Measurements from ENCODE around the gene ST8SIA6. TPM values are rescaled to one million over a fixed set of nuclear protein-coding genes. Genes with fewer than 3 reads are reported as not detected.

The ST8SIA6 gene, protein sequence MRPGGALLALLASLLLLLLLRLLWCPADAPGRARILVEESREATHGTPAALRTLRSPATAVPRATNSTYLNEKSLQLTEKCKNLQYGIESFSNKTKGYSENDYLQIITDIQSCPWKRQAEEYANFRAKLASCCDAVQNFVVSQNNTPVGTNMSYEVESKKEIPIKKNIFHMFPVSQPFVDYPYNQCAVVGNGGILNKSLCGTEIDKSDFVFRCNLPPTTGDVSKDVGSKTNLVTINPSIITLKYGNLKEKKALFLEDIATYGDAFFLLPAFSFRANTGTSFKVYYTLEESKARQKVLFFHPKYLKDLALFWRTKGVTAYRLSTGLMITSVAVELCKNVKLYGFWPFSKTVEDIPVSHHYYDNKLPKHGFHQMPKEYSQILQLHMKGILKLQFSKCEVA
- total RNA-seq (2021; fragmentation: NEBNext Ultra II Directional; extraction: Animal tissue kit (Norgen Biotek cat#: 25700)) (1.1 and 1.3 TPM in 2 replicates), polyA plus RNA-seq (2011; rRNA removed) (0.50 and 0.70 TPM in 2 replicates), polyA minus RNA-seq (2011; rRNA and poly(A)+ RNA removed) (0.69 and 1.1 TPM in 2 replicates)
- polyA plus RNA-seq (2011; cell fraction: cytosol; rRNA removed), result 0.53 TPM
- 0.84 TPM for polyA plus RNA-seq (2011; cell fraction: nucleus; rRNA removed)
- polyA plus RNA-seq (2012, experiment 1 of 2), result 0.61 to 1.1 TPM (median 0.84 TPM) in 4 replicates
- 0.07 TPM for polyA plus RNA-seq (2012, experiment 2 of 2)
- 1.6 TPM for polyA plus RNA-seq (2013, experiment 1 of 2)
- polyA plus RNA-seq (2013, experiment 2 of 2), result 1.5 TPM
- polyA minus RNA-seq (2011; cell fraction: cytosol; rRNA and poly(A)+ RNA removed), result 1.2 TPM
- polyA minus RNA-seq (2011; cell fraction: nucleus; rRNA and poly(A)+ RNA removed), result 4.7 TPM
- long read RNA-seq, experiment 1, partial matches to known transcripts, result 0 of 2 reads
- long read RNA-seq, experiment 1, other reads (novel, unspliced or antisense), result 2 of 2 reads
- long read RNA-seq, experiment 2, partial matches to known transcripts, result 0 of 1 reads
- long read RNA-seq, experiment 2, other reads (novel, unspliced or antisense), result 1 of 1 reads

DNA sequence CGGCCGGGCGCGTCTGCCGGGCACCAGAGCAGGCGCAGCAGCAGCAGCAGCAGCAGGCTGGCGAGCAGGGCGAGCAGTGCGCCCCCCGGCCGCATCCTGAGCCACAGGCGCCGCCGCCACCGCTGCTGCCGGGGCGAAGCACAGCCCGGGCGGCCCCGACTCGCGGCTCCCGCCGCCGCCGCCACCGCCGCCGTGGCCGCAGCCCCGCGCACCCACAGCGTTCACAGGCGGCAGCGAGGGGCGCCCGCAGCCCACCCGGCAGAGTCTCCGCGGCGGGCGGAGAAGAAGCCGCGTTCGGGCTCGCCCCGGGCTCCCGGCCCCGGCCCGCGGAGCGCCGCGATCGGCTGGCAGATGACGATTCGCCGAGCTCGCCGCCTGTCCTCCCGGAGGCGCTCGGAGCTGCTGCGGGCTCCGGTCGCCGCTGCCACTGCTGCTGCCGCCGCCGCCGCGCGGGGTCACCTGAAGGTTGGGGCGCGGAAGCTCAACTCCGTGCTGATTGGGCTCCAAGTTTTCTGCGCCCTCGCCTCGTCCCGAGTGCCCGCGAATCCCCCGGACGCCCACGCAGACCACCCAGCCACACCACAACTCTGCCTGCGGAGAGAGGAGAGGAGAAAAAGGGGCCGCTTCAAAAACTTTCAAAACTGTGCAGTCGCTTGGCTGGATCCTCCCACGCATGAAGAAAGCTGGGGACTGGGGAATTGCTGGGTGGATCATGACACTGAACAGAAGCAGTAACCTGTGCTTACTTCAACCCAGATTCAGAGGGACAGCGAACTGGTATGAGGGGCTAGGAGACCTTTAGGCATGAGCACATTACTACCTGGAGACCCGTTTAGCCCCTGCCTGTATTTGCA is at the start of gene ST8SIA6:
ST8SIA6 (minus strand) TSS at position 435 of the 854 bp plus-strand sequence; CDS start at position 95, 340 bp downstream.
- FAIRE-seq (no peak), DNase-seq (ENCODE audit: low read depth in 1 of 2, low spot score in 2 of 2) (peak in 1 of 2 experiments; percentile 72)
- no peak within 1 kb of the TSS for H4K91ac ChIP-seq (replicated peaks; ENCODE audit: insufficient read length, low read length)
- ChIA-PET POLR2A (ENCODE audit: partially characterized antibody) (no interaction called here), CTCF (ENCODE audit: partially characterized antibody) (interaction anchor here (0.7 to 1.4 kb wide), 6 partner anchors 11 to 164 kb away, joined by 3 to 4 read pairs (median 3); no protein-coding TSS in a partner anchor)
- peak within 1 kb of the TSS; percentile 65; the same call in 1 of the 2 replicates for H2BK12ac ChIP-seq (ENCODE audit: low read depth, low read length)
- H2BK120ac ChIP-seq (replicated peaks; ENCODE audit: low read depth, low read length), result peak within 1 kb of the TSS; percentile 27
- H2AFZ ChIP-seq (ENCODE audit: low read length), result peak within 1 kb of the TSS; percentile 8; the same call in 1 of the 2 replicates
- H3K14ac ChIP-seq (ENCODE audit: insufficient read length), result no peak within 1 kb of the TSS
- peaks cover 3 to 12% (median 8%) of the 10 kb centered on the region in 4 experiments; a peak in 4 of 7 replicates for H3K4me1 ChIP-seq (replicated peaks in 1 of 4; ENCODE audit: control insufficient read depth in 3 of 4, insufficient read depth in 4 of 4, low read length in 3 of 4)
- no peak within 1 kb of the TSS for H3K27ac ChIP-seq (ENCODE audit: low read depth, low read length)
- peaks cover 9 to 14% (median 13%) of the 10 kb centered on the region in 4 experiments; a peak in 6 of 7 replicates for H3K27me3 ChIP-seq (replicated peaks in 1 of 4; ENCODE audit: control insufficient read depth in 3 of 4, extremely low read depth in 1 of 4, insufficient read depth in 3 of 4, low read length in 3 of 4)
- no peak within 1 kb of the TSS for H2AK5ac ChIP-seq (ENCODE audit: low read depth, low read length)
- peaks cover 10 to 11% of the 10 kb centered on the region in 2 experiments; a peak in 3 of 4 replicates for H3K9me3 ChIP-seq (ENCODE audit: insufficient read depth in 2 of 2, low read depth in 1 of 2, low read length in 1 of 2)
- H3K56ac ChIP-seq (replicated peaks; ENCODE audit: insufficient read length, low read depth, low read length), result no peak within 1 kb of the TSS
- peak within 1 kb of the TSS; percentile 54 to 98 for H3K4me2 ChIP-seq (ENCODE audit: insufficient read depth in 1 of 2, low read depth in 2 of 2, low read length in 2 of 2)
- peak within 1 kb of the TSS; percentile 10 for H4K5ac ChIP-seq (ENCODE audit: insufficient read length, low read depth, low read length)
- no peak within 1 kb of the TSS for H2BK5ac ChIP-seq (ENCODE audit: low read depth, low read length)
- H3K36me3 ChIP-seq (ENCODE audit: control insufficient read depth in 2 of 4, insufficient read depth in 4 of 4, low read length in 3 of 4), result peaks cover 0 to 7% (median 0%) of the 10 kb centered on the region in 4 experiments; a peak in 2 of 8 replicates
- H4K8ac ChIP-seq (ENCODE audit: extremely low read depth, insufficient read depth, low read length), result peak within 1 kb of the TSS; percentile 76
- no peaks in the 10 kb centered on the region; the same call in 1 of the 2 replicates for H3K79me1 ChIP-seq (ENCODE audit: low read depth, low read length)
- no peaks in the 10 kb centered on the region for H3K79me2 ChIP-seq (ENCODE audit: control insufficient read depth in 1 of 2, insufficient read depth in 2 of 2, low read length in 2 of 2)
- H3K4ac ChIP-seq (replicated peaks; ENCODE audit: insufficient read length, low read depth, low read length), result no peak within 1 kb of the TSS
- no peak within 1 kb of the TSS for H3K23ac ChIP-seq (ENCODE audit: insufficient read length)
- WGBS, 2 experiments (ENCODE audit: extremely low coverage in 1 of 2, insufficient coverage in 1 of 2, insufficient read length in 1 of 2, insufficient replicate concordance in 2 of 2, low coverage in 1 of 2, low lambda C conversion rate in 2 of 2, missing lambda C conversion rate in 1 of 2), result 6% methylated on average over 46 of the region's 91 CpGs; no CpG with 5 or more reads in 1 of the 2 experiments
- H2BK15ac ChIP-seq (ENCODE audit: low read length), result 0 out of 2 replicates have a peak within 1 kb of the TSS, but pooled peaks have one; percentile 92
- H3K4me3 ChIP-seq (ENCODE audit: extremely low read depth in 1 of 4, insufficient read depth in 2 of 4, low read depth in 3 of 4, low read length in 4 of 4), result peak within 1 kb of the TSS; percentile 57 to 78 (median 72)
- peak within 1 kb of the TSS; percentile 44; the same call in 1 of the 2 replicates for H3K18ac ChIP-seq (ENCODE audit: extremely low read depth, low read length)
- peak within 1 kb of the TSS; percentile 29 to 76 (median 44) for H3K9ac ChIP-seq (replicated peaks in 1 of 4; ENCODE audit: extremely low read depth in 1 of 4, low read depth in 3 of 4, low read length in 3 of 4)
- H2BK20ac ChIP-seq (ENCODE audit: low read length), result peak within 1 kb of the TSS; percentile 61; the same call in 1 of the 2 replicates
- H4K20me1 ChIP-seq (replicated peaks in 1 of 2; ENCODE audit: control insufficient read depth in 1 of 2, insufficient read depth in 2 of 2, low read length in 2 of 2), result no peaks in the 10 kb centered on the region
- peaks cover 13% of the 10 kb centered on the region; the same call in 1 of the 2 replicates for H3K23me2 ChIP-seq (ENCODE audit: low read depth, low read length)
- no peak for TF ChIP-seq KDM5A (IDR thresholded peaks at IDR 0.05; ENCODE audit: low read length)
- TF ChIP-seq RBBP5 (IDR thresholded peaks at IDR 0.05; ENCODE audit: borderline replicate concordance, low read depth, low read length), result 0 out of 2 replicates have a peak, but pooled peaks have one; percentile 18
- TF ChIP-seq BACH1 (IDR thresholded peaks at IDR 0.05; ENCODE audit: low read length), result peak; percentile 15; the same call in 1 of the 2 replicates
- TF ChIP-seq TAF1 (IDR thresholded peaks at IDR 0.05; ENCODE audit: low read depth, low read length), result 0 out of 2 replicates have a peak, but pooled peaks have one; percentile 55
- peak; percentile 16 for TF ChIP-seq EZH2 (IDR thresholded peaks at IDR 0.05; ENCODE audit: low read depth, low read length, severe bottlenecking)
- TF ChIP-seq EGR1 (IDR thresholded peaks at IDR 0.05; ENCODE audit: borderline replicate concordance, low read depth, low read length), result peak; percentile 73; the same call in 1 of the 2 replicates

Measured in H1 (cell line).